Measurements from ENCODE around the gene WTIP.
"Not testable (repeated sequence)": the region's sequence is repeated elsewhere in the genome, so short reads cannot be mapped to it uniquely, and the experiment has no call there.

The WTIP gene

DNA sequence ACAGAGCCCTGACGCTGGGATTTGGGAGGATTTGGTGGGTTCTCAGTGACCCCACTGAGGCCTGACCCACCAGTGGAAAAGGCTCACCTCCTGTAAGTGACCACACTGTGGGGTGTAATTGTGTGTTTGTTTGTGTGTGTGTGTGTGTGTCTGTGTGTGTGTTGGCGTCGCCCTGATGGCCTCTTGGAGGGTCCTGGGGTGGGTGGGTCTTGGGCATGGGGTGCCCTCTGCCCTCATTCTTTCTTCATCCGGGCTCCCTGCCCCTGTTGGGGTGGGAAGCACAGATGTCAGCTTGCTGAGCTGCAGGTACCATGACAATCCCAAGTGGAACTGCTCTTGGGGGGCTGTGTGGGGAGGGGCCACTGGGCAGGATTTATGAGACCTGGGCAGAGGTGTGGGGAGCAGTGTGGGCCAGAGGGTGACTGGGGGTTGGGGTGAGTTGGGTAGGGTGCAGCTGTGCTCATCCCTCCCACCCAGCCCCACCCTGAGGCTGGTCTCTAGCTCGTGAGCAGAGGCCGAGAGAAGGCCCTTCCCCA lies 22.8 kb downstream of the WTIP start:
- no peak for DNase-seq (ENCODE audit: low spot score)

DNA sequence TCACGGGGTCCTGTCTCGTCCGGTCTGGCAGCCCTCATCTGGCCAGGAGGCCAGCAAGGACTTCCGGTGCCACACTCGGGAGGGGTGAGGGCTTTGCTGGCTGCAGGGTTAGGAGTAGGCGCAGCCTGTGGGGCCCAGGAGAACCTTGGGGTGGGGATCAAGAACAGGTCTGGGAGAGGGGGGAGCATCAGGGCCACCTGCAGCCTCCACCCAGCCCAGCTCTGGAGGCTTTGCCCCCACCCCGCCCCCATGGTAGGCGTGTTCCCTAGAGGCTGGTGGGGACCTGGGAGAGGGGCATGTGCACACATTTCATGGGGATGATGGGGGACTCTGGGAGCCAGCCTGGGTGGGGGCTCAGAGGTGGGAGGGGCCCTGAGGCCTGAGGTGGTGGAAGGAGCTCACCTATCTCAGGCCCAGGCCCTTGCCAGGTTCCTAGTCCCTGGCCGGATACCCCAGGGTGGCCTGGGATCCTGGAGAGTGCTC lies 23.3 kb downstream of the WTIP start:
- DNase-seq (ENCODE audit: low spot score), result no peak

DNA sequence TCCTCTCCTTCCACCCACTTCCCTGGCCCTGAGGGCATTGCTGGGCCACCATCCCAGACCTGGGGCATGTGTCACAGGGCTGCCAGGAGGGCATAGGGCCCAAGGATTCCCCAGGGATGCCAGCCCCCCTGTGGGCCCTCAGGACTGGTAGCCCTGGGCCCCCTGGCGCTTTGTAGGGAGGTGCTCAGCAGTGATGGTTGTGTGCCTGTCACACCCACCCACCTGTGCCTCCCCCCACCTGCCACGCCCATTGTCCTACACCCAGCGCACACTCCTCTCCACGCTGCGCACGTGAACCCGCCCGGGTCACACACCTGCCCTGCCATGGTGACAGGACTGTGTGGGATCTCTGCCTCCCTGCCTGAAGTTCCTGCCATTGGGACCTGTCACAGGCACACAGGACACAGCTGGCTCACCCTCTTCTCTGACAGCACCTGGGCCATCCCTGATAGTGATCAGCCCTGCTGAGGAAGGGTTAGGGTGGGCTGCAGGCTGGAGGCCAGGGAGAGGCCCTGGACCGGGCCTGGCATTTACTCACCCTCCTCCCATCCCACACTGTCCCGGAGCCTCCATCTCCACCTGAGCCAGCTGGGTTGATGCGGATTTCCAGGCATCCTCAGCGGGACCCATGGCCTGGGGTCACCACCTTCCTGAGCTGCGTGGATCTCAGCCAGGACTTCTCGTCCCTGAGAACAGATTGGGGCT lies 23.9 kb downstream of the WTIP start:
- DNase-seq (ENCODE audit: low spot score), result no peak

DNA sequence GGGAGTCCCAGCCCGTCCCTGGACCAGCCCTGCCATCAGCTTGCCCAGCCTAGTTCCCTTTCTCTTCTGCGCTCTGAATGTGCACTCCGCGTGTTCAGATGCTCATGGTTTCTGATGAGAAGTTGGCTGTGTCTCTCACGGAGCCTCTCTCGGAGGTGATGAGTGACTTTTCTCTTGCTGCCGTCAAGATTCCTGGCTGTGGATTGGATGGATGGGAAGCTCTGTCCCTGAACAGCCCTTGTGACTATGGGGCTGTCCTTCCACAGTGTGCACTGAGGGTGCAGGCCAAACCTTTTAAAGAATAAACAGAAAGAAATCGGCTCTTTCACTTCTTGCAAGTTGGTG lies 24.4 kb downstream of the WTIP start:
- DNase-seq (ENCODE audit: low spot score), result no peak

DNA sequence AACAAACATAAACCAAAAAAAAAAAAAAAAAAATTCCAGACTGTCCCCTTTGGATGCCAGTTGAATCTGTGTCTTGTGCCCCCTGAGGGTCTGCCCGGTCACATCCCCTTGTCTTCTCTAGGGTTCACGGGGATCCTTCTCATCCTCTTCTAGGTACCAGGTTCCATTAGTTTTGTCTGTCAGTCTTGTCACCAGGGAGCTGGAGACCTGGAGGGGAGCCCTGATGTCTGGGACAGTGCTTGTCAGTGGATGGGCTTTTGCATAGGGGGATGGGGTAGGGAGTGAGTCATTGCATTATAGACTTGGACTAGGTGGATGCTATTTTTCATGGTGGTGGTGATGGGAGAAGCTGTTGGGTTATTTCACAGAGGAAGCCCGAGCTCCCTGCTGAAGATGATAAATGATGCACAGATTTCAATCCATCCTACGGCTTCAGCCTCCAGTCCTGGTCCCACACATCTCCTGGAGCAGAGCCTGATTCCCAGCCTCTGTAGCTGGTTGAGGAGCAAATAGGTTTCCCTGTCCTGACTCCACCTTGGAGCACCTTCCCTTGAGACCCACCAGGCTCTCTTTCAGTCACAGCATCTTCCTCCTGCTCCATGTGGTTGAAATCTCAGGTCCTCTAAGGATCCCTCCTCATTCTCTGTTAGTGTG lies 26.0 kb downstream of the WTIP start:
- DNase-seq (ENCODE audit: low spot score), result no peak

DNA sequence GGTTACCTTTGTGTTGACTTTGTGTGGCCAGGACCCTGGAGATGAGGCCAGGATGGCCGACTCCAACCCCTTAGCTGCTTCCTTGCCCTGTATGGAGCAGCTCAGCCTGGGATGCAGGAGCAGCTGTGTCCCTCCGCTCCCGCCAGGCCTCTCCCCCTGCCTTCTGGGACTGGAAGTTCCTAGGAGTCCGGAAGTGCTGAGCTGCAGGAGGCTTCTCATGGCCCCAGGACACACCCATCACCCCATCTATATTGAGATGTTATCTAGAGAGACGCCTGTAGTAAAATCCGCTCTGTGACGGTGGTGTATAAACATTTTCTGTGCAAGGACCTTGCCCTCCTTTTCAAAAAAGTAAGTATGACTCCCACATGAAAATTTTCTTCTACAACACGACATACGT lies 27.0 kb downstream of the WTIP start:
- no peak for DNase-seq (ENCODE audit: low spot score)

DNA sequence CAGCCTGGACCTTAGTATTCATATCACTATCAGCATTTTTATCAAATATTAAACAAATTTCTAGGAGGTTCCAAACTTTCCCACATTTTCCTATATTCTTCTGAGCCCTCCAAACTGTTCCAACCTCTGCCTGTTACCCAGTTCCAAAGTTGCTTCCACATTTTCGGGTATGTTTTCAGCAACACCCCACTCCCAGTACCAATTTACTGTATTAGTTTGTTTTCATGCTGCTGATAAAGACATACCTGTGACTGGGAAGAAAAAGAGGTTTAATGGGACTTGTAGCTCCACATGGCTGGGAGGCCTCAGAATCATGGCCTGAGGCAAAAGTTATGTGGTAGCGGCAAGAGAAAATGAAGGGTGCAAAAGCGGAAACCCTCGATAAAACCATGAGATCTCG lies 29.3 kb downstream of the WTIP start:
- not testable (repeated sequence) for DNase-seq (ENCODE audit: low spot score)

DNA sequence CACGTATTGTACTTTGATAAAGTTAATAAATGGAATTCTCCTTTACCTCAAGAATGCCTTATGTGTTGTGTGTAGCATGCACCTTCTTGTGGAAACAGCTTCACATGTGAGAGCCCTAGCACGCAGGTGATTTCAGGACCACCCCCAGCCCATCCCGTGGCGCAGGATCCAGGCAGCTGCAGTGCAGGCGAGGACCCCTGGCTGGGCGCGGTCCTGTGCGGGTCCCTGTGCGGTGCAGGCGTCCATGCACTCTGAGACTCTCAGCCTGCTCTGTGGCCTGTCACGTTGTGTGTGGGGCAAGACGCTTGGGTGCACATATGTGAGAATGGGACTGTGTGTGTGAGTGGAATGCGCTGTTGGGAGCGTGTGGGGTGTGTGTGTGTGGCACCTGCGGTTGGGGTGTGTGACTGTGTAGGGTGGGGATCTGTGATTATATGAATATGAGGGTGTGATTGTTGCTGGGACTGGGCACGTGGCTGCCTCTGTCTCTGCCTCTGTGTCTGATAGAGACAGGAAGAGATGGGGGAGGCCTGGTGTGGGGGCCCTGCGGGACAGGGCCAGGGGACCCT lies 30.8 kb downstream of the WTIP start:
- no peak for DNase-seq (ENCODE audit: low spot score)

DNA sequence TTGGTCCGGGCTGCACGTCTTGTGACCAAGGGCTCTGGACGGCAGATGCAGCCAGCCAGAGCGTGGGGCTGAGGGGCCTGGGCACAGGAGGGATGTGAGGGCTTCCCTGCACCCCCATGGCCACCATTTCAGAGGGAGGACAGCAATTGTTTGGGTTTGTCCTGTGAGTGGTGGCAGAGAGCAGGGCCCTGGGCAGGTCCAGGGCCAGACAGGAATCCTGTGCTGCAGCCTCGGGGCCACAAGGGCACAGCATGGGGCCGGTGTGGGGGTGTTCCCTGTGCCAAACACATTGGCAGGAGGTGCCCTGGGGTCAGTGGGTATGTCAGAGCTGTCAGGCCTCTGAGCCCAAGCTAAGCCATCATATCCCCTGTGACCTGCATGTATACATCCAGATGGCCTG lies 32.2 kb downstream of the WTIP start:
- DNase-seq (ENCODE audit: low spot score), result no peak

DNA sequence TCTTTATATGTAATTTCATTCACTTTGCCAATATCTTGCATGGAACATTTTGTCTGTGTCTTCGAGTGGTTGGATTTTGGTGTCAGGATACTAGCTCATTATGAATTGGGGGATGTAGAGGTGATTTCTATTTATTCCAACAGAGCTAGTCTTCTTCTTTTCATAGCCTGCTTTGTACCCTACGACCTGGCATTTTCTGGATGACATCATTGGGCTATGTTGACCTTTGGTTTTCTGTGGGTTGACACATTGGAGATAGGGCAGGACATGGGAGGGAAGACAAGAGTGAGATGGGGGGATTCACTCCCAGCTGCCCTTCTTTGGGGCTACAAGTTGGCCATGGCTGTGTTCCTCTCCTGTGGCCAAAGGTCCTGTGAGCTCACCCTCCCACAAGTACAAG lies 38.0 kb downstream of the WTIP start:
- no peak for DNase-seq (ENCODE audit: low spot score)

DNA sequence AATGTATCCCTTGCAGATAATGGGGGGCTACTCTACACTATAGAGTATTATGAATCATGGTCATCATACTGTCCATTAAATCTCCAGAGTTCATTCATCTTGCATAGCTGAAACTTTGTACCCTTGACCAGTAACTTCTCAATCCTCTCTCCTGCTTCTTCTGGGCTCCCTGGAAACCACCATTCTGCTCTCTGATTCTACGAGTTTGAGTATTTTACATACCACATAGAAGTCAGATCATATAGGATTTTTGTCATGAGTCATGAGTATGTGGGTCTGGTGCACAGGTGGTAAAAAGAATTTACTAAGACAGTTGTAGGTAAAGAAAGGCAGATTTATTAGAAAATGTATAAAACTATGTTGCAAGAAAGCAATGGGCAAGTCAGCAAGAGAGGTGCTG lies 41.9 kb downstream of the WTIP start:
- DNase-seq (ENCODE audit: low spot score), result no peak

DNA sequence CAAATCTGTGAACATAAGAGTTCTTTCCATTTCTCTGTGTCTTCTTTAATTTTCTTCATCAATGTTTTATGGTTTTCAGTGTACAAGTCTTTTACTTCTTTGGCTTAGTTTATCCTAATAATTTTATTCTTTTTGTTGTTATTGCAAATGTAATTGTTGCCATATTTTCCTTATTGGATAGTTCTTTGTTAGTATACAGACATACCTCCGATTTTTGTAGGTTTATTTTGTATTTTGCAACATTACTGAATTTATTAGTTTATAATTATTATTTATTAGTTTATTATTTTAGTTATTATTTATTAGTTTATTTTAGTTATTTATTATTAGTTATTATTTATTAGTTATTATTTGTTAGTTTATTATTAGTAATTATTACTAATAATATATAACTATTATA lies 43.4 kb downstream of the WTIP start:
- no peak for DNase-seq (ENCODE audit: low spot score)

DNA sequence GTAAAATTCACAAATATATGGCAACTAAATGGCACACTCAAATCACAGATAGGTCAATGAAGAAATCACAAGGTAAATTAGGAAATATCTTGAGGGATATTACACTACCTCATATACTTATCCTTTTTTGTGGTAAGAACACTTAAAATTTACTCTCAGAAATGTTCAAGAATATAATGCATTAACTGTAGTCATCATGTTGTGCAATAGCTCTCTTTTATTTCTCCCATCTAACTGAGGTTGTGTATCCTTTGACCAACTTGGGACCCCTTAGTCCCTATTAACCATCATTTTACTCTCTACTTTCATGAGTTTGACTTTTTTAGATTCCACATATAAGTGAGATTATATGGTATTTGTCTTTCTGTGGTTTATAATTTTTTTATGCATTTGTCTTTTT lies 52.6 kb downstream of the WTIP start:
- no peak for DNase-seq (ENCODE audit: low spot score)

DNA sequence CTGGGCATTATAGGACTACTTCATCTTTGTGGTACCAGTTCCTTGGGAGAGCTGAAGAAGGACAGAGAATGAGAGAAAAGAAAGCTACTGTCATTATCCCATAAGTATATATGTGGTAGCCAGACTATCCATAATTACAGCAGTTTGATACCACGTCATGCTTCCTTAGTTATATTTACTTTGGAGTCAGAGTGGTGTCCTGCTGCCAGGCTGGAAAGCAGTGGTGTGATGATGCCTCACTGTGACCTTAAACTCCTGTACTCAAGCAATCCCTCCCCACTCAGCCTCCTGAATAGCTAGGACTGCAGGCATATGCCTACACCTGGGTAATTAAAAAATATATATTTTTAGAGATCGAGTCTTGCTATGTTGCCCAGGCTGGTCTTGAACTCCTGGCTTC lies 57.8 kb downstream of the WTIP start:
- no peak for DNase-seq (ENCODE audit: low spot score)

DNA sequence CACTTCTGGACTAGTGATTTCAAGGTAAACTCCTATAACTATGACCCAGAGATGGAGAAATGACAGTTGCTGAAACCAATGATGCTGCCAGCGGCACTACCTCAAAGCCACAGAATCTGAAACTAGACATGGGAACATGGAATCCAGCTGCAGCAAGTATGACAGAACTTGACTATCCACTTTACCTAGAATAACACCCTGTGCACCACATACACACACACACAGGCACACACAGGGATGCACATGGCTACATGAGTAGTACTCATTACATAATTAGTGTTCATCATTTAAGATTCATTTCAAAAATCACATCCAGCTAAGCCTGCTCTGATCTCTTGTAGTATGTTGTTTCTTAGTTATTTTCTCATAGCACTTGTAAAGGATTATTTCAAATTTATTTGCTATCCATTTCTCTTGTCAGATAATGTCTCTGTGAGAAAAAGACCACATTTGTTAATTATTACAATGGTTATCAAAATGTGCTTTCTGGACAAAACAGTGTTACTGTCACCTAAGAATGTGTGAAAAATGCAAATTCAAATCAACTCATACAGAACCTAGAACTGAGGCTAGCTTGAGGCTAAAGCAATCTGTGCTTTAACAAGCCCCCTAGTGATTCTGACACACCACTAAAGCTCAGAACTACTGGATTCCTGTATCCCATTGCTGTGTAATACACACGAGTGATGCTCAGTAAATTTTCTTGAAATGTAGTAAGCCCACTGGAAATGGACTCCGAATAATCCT lies 59.4 kb downstream of the WTIP start:
- DNase-seq (ENCODE audit: low spot score), result no peak

DNA sequence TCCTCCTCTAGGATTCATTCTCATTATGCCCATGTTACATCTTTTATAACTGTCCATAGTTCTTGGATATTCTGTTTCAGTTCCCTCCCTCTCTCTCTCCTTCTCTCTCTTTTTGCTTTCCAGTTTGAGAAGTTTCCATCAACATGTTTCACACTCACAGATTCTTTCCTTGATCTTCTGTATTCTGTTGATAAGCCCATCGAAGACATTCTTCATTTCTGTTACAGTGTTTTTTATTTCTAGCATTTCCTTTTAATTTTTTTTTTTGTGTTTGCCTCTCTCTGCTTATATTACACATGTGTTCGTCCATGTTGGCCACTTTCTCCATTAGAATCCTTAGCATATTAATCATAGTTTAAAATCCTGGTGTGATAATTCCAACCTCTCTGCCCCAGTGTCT lies 68.3 kb downstream of the WTIP start:
- no peak for DNase-seq (ENCODE audit: low spot score)

DNA sequence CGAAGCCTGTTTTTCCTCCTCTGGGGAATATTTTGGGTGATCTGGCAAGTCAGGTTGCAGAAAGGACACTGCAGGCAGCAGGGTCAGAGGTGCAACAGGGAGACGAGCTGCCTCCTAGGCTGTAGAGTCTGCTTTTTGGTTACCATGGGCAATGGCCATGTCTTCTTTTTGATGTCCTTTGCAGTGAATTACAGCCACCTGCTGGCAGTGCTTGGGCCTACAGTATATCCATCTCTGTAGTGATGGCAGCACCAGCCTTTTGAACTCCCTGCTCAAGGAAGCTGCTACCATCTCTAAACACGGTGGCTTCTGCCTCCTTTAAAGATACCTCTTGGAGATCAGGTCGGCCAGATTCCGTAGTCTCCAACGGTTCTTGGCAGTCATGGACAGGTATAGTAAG lies 73.9 kb downstream of the WTIP start:
- no peak for DNase-seq (ENCODE audit: low spot score)

DNA sequence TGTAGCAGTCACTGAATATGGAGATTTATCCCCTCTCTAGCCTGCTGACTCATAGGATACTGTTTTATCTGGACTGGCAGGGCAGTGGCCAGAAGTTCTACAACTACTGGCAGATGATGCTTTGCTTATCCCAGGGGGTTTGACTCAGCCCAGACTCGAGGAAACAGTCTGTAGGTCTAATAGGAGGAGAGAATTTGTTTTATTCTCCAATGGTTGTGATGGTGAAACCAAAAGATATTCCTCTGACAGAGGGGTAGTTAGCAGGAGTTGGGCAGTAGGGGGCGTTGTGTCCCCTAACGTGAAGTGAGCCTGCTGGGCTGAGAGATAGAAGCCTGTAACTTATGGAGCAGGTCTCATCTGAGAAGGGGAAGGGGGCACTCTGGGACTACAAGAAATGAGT lies 74.9 kb downstream of the WTIP start:
- DNase-seq (ENCODE audit: low spot score), result no peak

DNA sequence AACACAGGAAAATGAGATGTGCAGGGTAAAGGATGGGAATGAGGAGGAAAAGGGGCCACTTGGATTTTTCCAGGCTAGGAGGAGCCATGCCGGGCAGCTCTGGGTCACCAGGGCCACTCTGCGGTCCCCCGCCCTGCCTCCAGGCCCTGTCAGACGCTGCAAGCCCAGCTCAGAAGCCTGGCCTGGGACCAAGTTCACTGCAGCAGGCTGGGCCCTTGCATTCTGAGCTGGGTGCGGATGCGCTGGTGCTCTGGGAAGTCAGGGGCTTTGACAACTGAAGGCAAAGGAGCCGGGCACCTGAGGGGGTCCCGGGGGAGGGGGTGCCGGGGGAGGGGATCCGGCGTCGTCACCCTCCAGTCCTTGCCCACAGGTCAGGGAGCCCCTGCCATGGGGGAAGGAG lies 77.5 kb downstream of the WTIP start:
- DNase-seq (ENCODE audit: low spot score), result no peak

DNA sequence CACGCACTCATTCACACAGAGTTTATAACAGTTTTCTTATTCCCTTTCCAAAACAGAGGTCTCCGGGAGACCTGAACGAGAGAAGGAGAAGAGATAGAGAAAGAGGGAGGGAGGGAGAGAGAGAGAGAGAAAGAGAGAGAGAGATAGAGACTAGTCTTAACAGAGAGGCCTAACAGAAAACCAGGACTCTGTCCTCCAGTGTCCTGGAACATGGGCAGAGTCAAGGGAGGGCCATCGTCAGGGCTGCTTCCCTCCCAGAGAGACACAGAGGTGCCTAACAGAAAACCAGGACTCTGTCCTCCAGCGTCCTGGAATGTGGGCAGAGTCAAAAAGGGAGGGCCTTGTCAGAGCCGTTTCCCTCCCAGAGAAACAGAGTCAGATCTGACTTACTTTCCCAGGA lies 78.7 kb downstream of the WTIP start:
- DNase-seq (ENCODE audit: low spot score), result no peak
